GM18517 (cell line): ENCODE data around the gene SLC25A44.

Experiments used
- ATAC-seq: cut with Tn5 transposase; IDR thresholded peaks from one replicate; pipeline ENCODE4 v1.9.1; 2021; ENCODE audit warnings: mild to moderate bottlenecking, moderate library complexity; ENCODE audit not compliant: unreplicated experiment

Gene SLC25A44

GRCh38 chr1:156193488-156194299 is at the start of gene SLC25A44:
TSS of gene SLC25A44 (plus strand) at chr1:156194104. CDS start at chr1:156199848, 5,744 bp downstream.
- ATAC-seq = peak; percentile 91

- ATAC-seq = no peak
Measured at GRCh38 chr1:156144742-156145141, 49.2 kb upstream of the SLC25A44 start.

GRCh38 chr1:156145650-156146019 is 48.3 kb upstream of the SLC25A44 start:
- no peak for ATAC-seq

GRCh38 chr1:156146020-156146768 is 47.7 kb upstream of the SLC25A44 start:
- no peak for ATAC-seq

GRCh38 chr1:156146769-156147405 is 47.0 kb upstream of the SLC25A44 start:
- no peak for ATAC-seq

- ATAC-seq = no peak
Measured at GRCh38 chr1:156148216-156148615, 45.7 kb upstream of the SLC25A44 start.

GRCh38 chr1:156149374-156150332 is 44.3 kb upstream of the SLC25A44 start:
- ATAC-seq = peak; percentile 53

- ATAC-seq = no peak
Measured at GRCh38 chr1:156150333-156151011, 43.4 kb upstream of the SLC25A44 start.

- ATAC-seq = no peak
Measured at GRCh38 chr1:156151093-156151688, 42.7 kb upstream of the SLC25A44 start.

- no peak for ATAC-seq
Measured at GRCh38 chr1:156152628-156153027, 41.3 kb upstream of the SLC25A44 start.

GRCh38 chr1:156153362-156153761 is 40.5 kb upstream of the SLC25A44 start, which contains the start of gene SEMA4A:
TSS of gene SEMA4A (plus strand) at chr1:156153585. CDS start at chr1:156154579, 994 bp downstream.
- ATAC-seq = no peak

- peak; percentile 46 for ATAC-seq
Measured at GRCh38 chr1:156154317-156154749, 39.6 kb upstream of the SLC25A44 start.

- no peak for ATAC-seq
Measured at GRCh38 chr1:156155756-156156510, 38.0 kb upstream of the SLC25A44 start.

GRCh38 chr1:156157506-156157905 is 36.4 kb upstream of the SLC25A44 start:
- no peak for ATAC-seq

GRCh38 chr1:156157966-156158365 is 35.9 kb upstream of the SLC25A44 start:
- no peak for ATAC-seq

GRCh38 chr1:156160000-156160742 is 33.7 kb upstream of the SLC25A44 start:
- ATAC-seq = no peak

GRCh38 chr1:156160743-156161171 is 33.1 kb upstream of the SLC25A44 start:
- ATAC-seq = no peak
